Astrocyte (in vitro differentiated cells and primary cell): ENCODE data around the gene CHAD. TPM values are rescaled to one million over a fixed set of nuclear protein-coding genes. Genes with fewer than 3 reads are reported as not detected.

Experiments
- DNase-seq: peaks from one replicate; pipeline ENCODE4 v3.0.0-alpha.2; 2010; ENCODE audit warnings: low read depth
- FAIRE-seq: peaks from 2 replicates; lab custom pipeline; 2011; peaks lifted over from hg19 to GRCh38; lab: Jason Lieb, UNC
- H2AFZ ChIP-seq: 2 replicates; pipeline ENCODE4 v1.6.0; 2012; ENCODE audit warnings: low read depth, low read length, inconsistent platforms
- H3K27ac ChIP-seq: 2 replicates; pipeline ENCODE4 v1.5.1; 2011; ENCODE audit warnings: low read depth, low read length, inconsistent platforms
- H3K27me3 ChIP-seq: 2 replicates; pipeline ENCODE4 v1.6.0; 2011; ENCODE audit warnings: low read length, inconsistent platforms; ENCODE audit not compliant: insufficient read depth
- H3K36me3 ChIP-seq: 2 replicates; pipeline ENCODE4 v1.5.1; 2011; ENCODE audit warnings: low read length, inconsistent platforms; ENCODE audit not compliant: insufficient read depth
- H3K4me1 ChIP-seq: 2 replicates; pipeline ENCODE4 v1.5.1; 2011; ENCODE audit warnings: low read length, inconsistent platforms; ENCODE audit not compliant: insufficient read depth
- H3K4me2 ChIP-seq: 2 replicates; pipeline ENCODE4 v1.6.0; 2012; ENCODE audit warnings: low read length, inconsistent platforms
- H3K4me3 ChIP-seq: 2 replicates; pipeline ENCODE4 v1.5.1; 2011; ENCODE audit warnings: low read depth, mild to moderate bottlenecking, low read length, inconsistent platforms; ENCODE audit not compliant: insufficient read depth
- H3K79me2 ChIP-seq: 2 replicates; pipeline ENCODE4 v1.6.0; 2012; ENCODE audit warnings: mild to moderate bottlenecking, low read length, inconsistent platforms; ENCODE audit not compliant: insufficient read depth
- H3K9ac ChIP-seq: 2 replicates; pipeline ENCODE4 v1.6.0; 2012; ENCODE audit warnings: mild to moderate bottlenecking, low read length, inconsistent platforms
- H3K9me3 ChIP-seq: 2 replicates; pipeline ENCODE4 v1.5.1; 2012; ENCODE audit warnings: low read depth, mild to moderate bottlenecking, low read length, inconsistent platforms; ENCODE audit not compliant: insufficient read depth
- H4K20me1 ChIP-seq: 2 replicates; pipeline ENCODE4 v1.6.0; 2012; ENCODE audit warnings: low read length, inconsistent platforms; ENCODE audit not compliant: insufficient read depth
- H3K27ac Mint-ChIP-seq: one replicate; pipeline ENCODE4 v1.8.0; 2021; ENCODE audit warnings: mild to moderate bottlenecking, mixed read lengths; ENCODE audit not compliant: unreplicated experiment
- H3K27me3 Mint-ChIP-seq: one replicate; pipeline ENCODE4 v1.8.0; 2021; ENCODE audit warnings: low read depth, mixed read lengths; ENCODE audit not compliant: unreplicated experiment
- H3K36me3 Mint-ChIP-seq: one replicate; pipeline ENCODE4 v1.8.0; 2021; ENCODE audit warnings: low read depth, mixed read lengths; ENCODE audit not compliant: unreplicated experiment
- H3K4me1 Mint-ChIP-seq: one replicate; pipeline ENCODE4 v1.8.0; 2021; ENCODE audit warnings: low read depth, mixed read lengths; ENCODE audit not compliant: unreplicated experiment
- H3K4me3 Mint-ChIP-seq: one replicate; pipeline ENCODE4 v1.8.0; 2021; ENCODE audit warnings: mild to moderate bottlenecking, moderate library complexity, mixed read lengths; ENCODE audit not compliant: unreplicated experiment
- H3K9me3 Mint-ChIP-seq: one replicate; pipeline ENCODE4 v1.8.0; 2021; ENCODE audit warnings: mild to moderate bottlenecking, mixed read lengths; ENCODE audit not compliant: unreplicated experiment
- EZH2 ChIP-seq: IDR thresholded peaks from 2 replicates; pipeline ENCODE4 v1.6.1; 2012; ENCODE audit warnings: mild to moderate bottlenecking, low read length, inconsistent platforms; ENCODE audit not compliant: insufficient read depth
- total RNA-seq: library from RNA; stranded (reverse); gene quantifications from 2 replicates; pipeline ENCODE4 v1.2.1, GENCODE V29; 2021
- TF ChIP-seq, protein P1 (sequence below): IDR thresholded peaks from 2 replicates; pipeline ENCODE4 v1.5.1; 2011; ENCODE audit warnings: low read depth, mild to moderate bottlenecking, inconsistent platforms, low read length, moderate library complexity; ENCODE audit not compliant: insufficient read depth

Gene CHAD
- total RNA-seq, 1 donor from 2014 or later: not detected

- Histone ChIP-seq H4K20me1 (no peaks in the 10 kb centered on the region), H3K36me3 (no peaks in the 10 kb centered on the region), H3K27ac (no peak overlapping the region), H3K4me3 (no peak overlapping the region), H3K9me3 (no peaks in the 10 kb centered on the region), H3K4me2 (no peak overlapping the region), H3K4me1 (no peaks in the 10 kb centered on the region), H3K27me3 (no peaks in the 10 kb centered on the region), H3K79me2 (no peaks in the 10 kb centered on the region), H2AFZ (no peak overlapping the region), H3K9ac (no peak overlapping the region)
- H3K36me3 Mint-ChIP-seq: no peaks in the 10 kb centered on the region
- no peak for TF ChIP-seq EZH2
- TF ChIP-seq, protein P1, sequence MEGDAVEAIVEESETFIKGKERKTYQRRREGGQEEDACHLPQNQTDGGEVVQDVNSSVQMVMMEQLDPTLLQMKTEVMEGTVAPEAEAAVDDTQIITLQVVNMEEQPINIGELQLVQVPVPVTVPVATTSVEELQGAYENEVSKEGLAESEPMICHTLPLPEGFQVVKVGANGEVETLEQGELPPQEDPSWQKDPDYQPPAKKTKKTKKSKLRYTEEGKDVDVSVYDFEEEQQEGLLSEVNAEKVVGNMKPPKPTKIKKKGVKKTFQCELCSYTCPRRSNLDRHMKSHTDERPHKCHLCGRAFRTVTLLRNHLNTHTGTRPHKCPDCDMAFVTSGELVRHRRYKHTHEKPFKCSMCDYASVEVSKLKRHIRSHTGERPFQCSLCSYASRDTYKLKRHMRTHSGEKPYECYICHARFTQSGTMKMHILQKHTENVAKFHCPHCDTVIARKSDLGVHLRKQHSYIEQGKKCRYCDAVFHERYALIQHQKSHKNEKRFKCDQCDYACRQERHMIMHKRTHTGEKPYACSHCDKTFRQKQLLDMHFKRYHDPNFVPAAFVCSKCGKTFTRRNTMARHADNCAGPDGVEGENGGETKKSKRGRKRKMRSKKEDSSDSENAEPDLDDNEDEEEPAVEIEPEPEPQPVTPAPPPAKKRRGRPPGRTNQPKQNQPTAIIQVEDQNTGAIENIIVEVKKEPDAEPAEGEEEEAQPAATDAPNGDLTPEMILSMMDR: no peak
- H3K27ac Mint-ChIP-seq: no peak overlapping the region
- H3K27me3 Mint-ChIP-seq: peaks cover 6% of the 10 kb centered on the region
- FAIRE-seq: no peak
- DNase-seq: no peak
- no peaks in the 10 kb centered on the region for H3K4me1 Mint-ChIP-seq
- no peaks in the 10 kb centered on the region for H3K9me3 Mint-ChIP-seq
- no peak overlapping the region for H3K4me3 Mint-ChIP-seq
Measured at GRCh38 chr17:50495217-50495823, 26.6 kb upstream of the CHAD start.

- H3K4me2 ChIP-seq: no peak overlapping the region
- H4K20me1 ChIP-seq: no peaks in the 10 kb centered on the region
- peaks cover under 1% of the 10 kb centered on the region for H3K36me3 Mint-ChIP-seq
- no peak overlapping the region for H3K27ac Mint-ChIP-seq
- H2AFZ ChIP-seq: no peak overlapping the region
- H3K27ac ChIP-seq: no peak overlapping the region
- no peaks in the 10 kb centered on the region for H3K36me3 ChIP-seq
- H3K9ac ChIP-seq: no peak overlapping the region
- DNase-seq: no peak
- H3K9me3 Mint-ChIP-seq: no peaks in the 10 kb centered on the region
- H3K79me2 ChIP-seq: no peaks in the 10 kb centered on the region
- TF ChIP-seq, protein P1: no peak
- no peak for TF ChIP-seq EZH2
- H3K9me3 ChIP-seq: no peaks in the 10 kb centered on the region
- H3K4me1 ChIP-seq: no peaks in the 10 kb centered on the region
- H3K27me3 Mint-ChIP-seq: peaks cover 6% of the 10 kb centered on the region
- H3K4me3 ChIP-seq: no peak overlapping the region
- H3K27me3 ChIP-seq: no peaks in the 10 kb centered on the region
- FAIRE-seq: no peak
- H3K4me1 Mint-ChIP-seq: no peaks in the 10 kb centered on the region
- no peak overlapping the region for H3K4me3 Mint-ChIP-seq
Measured at GRCh38 chr17:50493744-50494143, 25.1 kb upstream of the CHAD start.

GRCh38 chr17:50492214-50492613 lies 23.5 kb upstream of the CHAD start:
- H3K4me1 Mint-ChIP-seq: no peaks in the 10 kb centered on the region

More at GRCh38 chr17:50492214-50492613, 23.5 kb upstream of the CHAD start:
- Histone ChIP-seq H3K79me2 (no peaks in the 10 kb centered on the region), H3K4me3 (no peak overlapping the region), H2AFZ (no peak overlapping the region), H3K4me1 (no peaks in the 10 kb centered on the region), H3K4me2 (no peak overlapping the region), H3K9ac (no peak overlapping the region), H3K27ac (no peak overlapping the region), H4K20me1 (no peaks in the 10 kb centered on the region), H3K36me3 (no peaks in the 10 kb centered on the region), H3K9me3 (no peaks in the 10 kb centered on the region), H3K27me3 (no peaks in the 10 kb centered on the region)
- Mint-ChIP-seq H3K27ac (no peak overlapping the region), H3K27me3 (peaks cover 5% of the 10 kb centered on the region), H3K4me3 (no peak overlapping the region), H3K9me3 (no peaks in the 10 kb centered on the region), H3K36me3 (peaks cover 6% of the 10 kb centered on the region)
- DNase-seq (no peak), FAIRE-seq (no peak)
- TF ChIP-seq EZH2: no peak
- TF ChIP-seq, protein P1: no peak
